ENCODE results near the gene ERAP2.

The ERAP2 gene

GRCh38 chr5:96909003-96909402, 32.7 kb downstream of the ERAP2 start:
- Histone ChIP-seq H3K36me3 (ENCODE audit: low read depth) (peaks cover 20% of the 10 kb centered on the region), H3K27ac (ENCODE audit: poor library complexity, severe bottlenecking) (no peak overlapping the region), H3K27me3 (ENCODE audit: insufficient read depth, poor library complexity, severe bottlenecking) (no peaks in the 10 kb centered on the region), H3K4me1 (ENCODE audit: insufficient read depth, poor library complexity, severe bottlenecking) (no peaks in the 10 kb centered on the region), H3K9me3 (ENCODE audit: severe bottlenecking) (no peaks in the 10 kb centered on the region), H3K4me3 (ENCODE audit: severe bottlenecking) (no peak overlapping the region)
- DNase-seq (ENCODE audit: low spot score) (no peak), ATAC-seq (ENCODE audit: low read depth) (no peak)
- no peak for TF ChIP-seq CTCF (IDR thresholded peaks at IDR 0.05; ENCODE audit: poor library complexity, severe bottlenecking)

GRCh38 chr5:96909435-96909834, 33.1 kb downstream of the ERAP2 start:
- no peak overlapping the region for H3K4me3 ChIP-seq (ENCODE audit: severe bottlenecking)
- no peak overlapping the region for H3K27ac ChIP-seq (ENCODE audit: poor library complexity, severe bottlenecking)
- ATAC-seq (ENCODE audit: low read depth) (no peak), DNase-seq (ENCODE audit: low spot score) (no peak)
- H3K9me3 ChIP-seq (ENCODE audit: severe bottlenecking), result no peaks in the 10 kb centered on the region
- H3K27me3 ChIP-seq (ENCODE audit: insufficient read depth, poor library complexity, severe bottlenecking), result no peaks in the 10 kb centered on the region
- H3K4me1 ChIP-seq (ENCODE audit: insufficient read depth, poor library complexity, severe bottlenecking), result no peaks in the 10 kb centered on the region
- no peak for TF ChIP-seq CTCF (IDR thresholded peaks at IDR 0.05; ENCODE audit: poor library complexity, severe bottlenecking)
- H3K36me3 ChIP-seq (ENCODE audit: low read depth), result peaks cover 19% of the 10 kb centered on the region

GRCh38 chr5:96911139-96911538, 34.8 kb downstream of the ERAP2 start:
- H3K27me3 ChIP-seq (ENCODE audit: insufficient read depth, poor library complexity, severe bottlenecking), result no peaks in the 10 kb centered on the region
- no peak overlapping the region for H3K4me3 ChIP-seq (ENCODE audit: severe bottlenecking)
- H3K36me3 ChIP-seq (ENCODE audit: low read depth), result peaks cover 21% of the 10 kb centered on the region
- no peaks in the 10 kb centered on the region for H3K4me1 ChIP-seq (ENCODE audit: insufficient read depth, poor library complexity, severe bottlenecking)
- H3K9me3 ChIP-seq (ENCODE audit: severe bottlenecking), result no peaks in the 10 kb centered on the region
- no peak overlapping the region for H3K27ac ChIP-seq (ENCODE audit: poor library complexity, severe bottlenecking)
- no peak for TF ChIP-seq CTCF (IDR thresholded peaks at IDR 0.05; ENCODE audit: poor library complexity, severe bottlenecking)
- DNase-seq (ENCODE audit: low spot score) (no peak), ATAC-seq (ENCODE audit: low read depth) (no peak)

GRCh38 chr5:96913233-96913632, 36.9 kb downstream of the ERAP2 start:
- no peak overlapping the region for H3K4me3 ChIP-seq (ENCODE audit: severe bottlenecking)
- H3K27me3 ChIP-seq (ENCODE audit: insufficient read depth, poor library complexity, severe bottlenecking), result no peaks in the 10 kb centered on the region
- peaks cover 21% of the 10 kb centered on the region for H3K36me3 ChIP-seq (ENCODE audit: low read depth)
- no peak overlapping the region for H3K27ac ChIP-seq (ENCODE audit: poor library complexity, severe bottlenecking)
- ATAC-seq (ENCODE audit: low read depth) (no peak), DNase-seq (ENCODE audit: low spot score) (no peak)
- no peaks in the 10 kb centered on the region for H3K4me1 ChIP-seq (ENCODE audit: insufficient read depth, poor library complexity, severe bottlenecking)
- H3K9me3 ChIP-seq (ENCODE audit: severe bottlenecking), result no peaks in the 10 kb centered on the region
- TF ChIP-seq CTCF (IDR thresholded peaks at IDR 0.05; ENCODE audit: poor library complexity, severe bottlenecking), result no peak

GRCh38 chr5:96919754-96920197, 43.5 kb downstream of the ERAP2 start:
- no peaks in the 10 kb centered on the region for H3K27me3 ChIP-seq (ENCODE audit: insufficient read depth, poor library complexity, severe bottlenecking)
- no peak overlapping the region for H3K27ac ChIP-seq (ENCODE audit: poor library complexity, severe bottlenecking)
- peaks cover 11% of the 10 kb centered on the region for H3K4me1 ChIP-seq (ENCODE audit: insufficient read depth, poor library complexity, severe bottlenecking)
- H3K36me3 ChIP-seq (ENCODE audit: low read depth), result peaks cover 7% of the 10 kb centered on the region; the same call in 1 of the 2 replicates
- no peaks in the 10 kb centered on the region for H3K9me3 ChIP-seq (ENCODE audit: severe bottlenecking)
- ATAC-seq (ENCODE audit: low read depth) (no peak), DNase-seq (ENCODE audit: low spot score) (no peak)
- H3K4me3 ChIP-seq (ENCODE audit: severe bottlenecking), result no peak overlapping the region
- no peak for TF ChIP-seq CTCF (IDR thresholded peaks at IDR 0.05; ENCODE audit: poor library complexity, severe bottlenecking)

Data from RWPE2 (cell line).